ENCODE measurements around the gene ZSCAN1.

- TF ChIP-seq CTCF (IDR thresholded peaks at IDR 0.05) (no peak), EP300 (IDR thresholded peaks at IDR 0.05) (no peak), POLR2A (IDR thresholded peaks at IDR 0.05) (no peak), POLR2AphosphoS5 (IDR thresholded peaks at IDR 0.05) (no peak)
These were observed 7.1 kb downstream of the ZSCAN1 start for GRCh38 chr19:58040751-58041525.
